Adrenal gland (tissue), 12 donors: ENCODE results near the gene BOLA3. TPM values are rescaled to one million over a fixed set of nuclear protein-coding genes. Genes with fewer than 3 reads are reported as not detected.

Experiments
- DNase-seq, 7 donors: peaks; one replicate each; pipeline ENCODE4 v3.0.0-alpha.2; 2019 to 2020
- H3K27ac ChIP-seq, 5 donors: fragments of 200-600 bp; sonication (generic) in 4 of 5; 1 replicate in 3 of 5; 2 replicates in 2 of 5; pipeline versions ENCODE4 v1.5.1 to v1.8.0; 2016 to 2020; ENCODE audit warnings: mild to moderate bottlenecking in 1 of 5
- H3K27me3 ChIP-seq: fragments of 200-600 bp; 2 replicates; pipeline ENCODE4 v1.8.0; 2021
- H3K36me3 ChIP-seq, 2 donors: fragments of 200-600 bp; replicated peaks in 1 of 2; 1 replicate in 1 of 2; 2 replicates in 1 of 2; pipeline versions ENCODE4 v1.5.1 to v1.8.0; 2018 to 2022
- H3K4me1 ChIP-seq, 2 donors: fragments of 200-600 bp; replicated peaks in 1 of 2; 1 replicate in 1 of 2; 2 replicates in 1 of 2; pipeline versions ENCODE4 v1.5.1 to v1.8.0; 2018 to 2021
- H3K4me3 ChIP-seq, 4 donors: fragments of 200-600 bp; sonication (generic) in 3 of 4; one replicate each; pipeline ENCODE4 v1.5.1; 2016 to 2018
- H3K9me3 ChIP-seq, 3 donors: fragments of 200-600 bp; sonication (generic) in 1 of 3; replicated peaks in 1 of 3; 1 replicate in 2 of 3; 2 replicates in 1 of 3; pipeline versions ENCODE4 v1.5.1 to v1.8.0; 2016 to 2021
- CTCF ChIP-seq, 6 experiments: fragments of 450-650 bp in 4 of 6; fragments of 200-600 bp in 2 of 6; sonication (generic) in 1 of 6; IDR thresholded peaks; 1 replicate in 5 of 6; 2 replicates in 1 of 6; pipeline versions ENCODE4 v1.5.1 to v1.8.0; 2016 to 2021; ENCODE audit warnings: antibody characterized with exemption in 6 of 6, mild to moderate bottlenecking in 2 of 6, moderate library complexity in 1 of 6
- POLR2A ChIP-seq, 2 donors: fragments of 450-650 bp; IDR thresholded peaks; one replicate each; pipeline ENCODE4 v1.6.1; 2017; ENCODE audit warnings: antibody characterized with exemption in 2 of 2, mild to moderate bottlenecking in 2 of 2, moderate library complexity in 1 of 2
- WGBS, 4 donors: extraction: QIAGEN DNeasy Blood & Tissue Kit in 2 of 4; methylation state at CpG; one replicate each; pipeline versions ENCODE4 v1.1.5 to v1.1.7; 2013 to 2017; 5-methylcytosine and 5-hydroxymethylcytosine counted together
- intact Hi-C, 2 donors: fragments of 100-400 bp; cut with DNase I; formaldehyde crosslinking; loops; one replicate each; pipeline versions ENCODE4 v1.14.1 to v1.15.0; 2022 to 2023
- polyA plus RNA-seq, 3 donors: library from polyadenylated mRNA; stranded (reverse); fragments of 200-250 nt in 2 of 3; fragments of 350-450 nt in 1 of 3; fragmentation: Illumina TruSeq in 1 of 3; extraction: RNeasy Lipid Tissue Mini Kit (QIAGEN cat#74804) in 1 of 3; gene quantifications; one replicate each; pipeline ENCODE4 v1.2.3, GENCODE V29; 2013 to 2014
- total RNA-seq, 9 donors: library from RNA; depleted of rRNA in 4 of 9; stranded (reverse); fragments of >200 nt in 4 of 9; fragments of 120-200 nt in 1 of 9; fragmentation: NEBNext Ultra II Directional in 1 of 9; extraction: Animal tissue kit (Norgen Biotek cat#: 25700) in 1 of 9; gene quantifications; one replicate each; pipeline versions ENCODE4 v1.1.0 to v1.2.4, GENCODE V29; 2013 to 2023
- donor health status: healthy with polysubstance abuse.
- donor health status: Bipolar disorder and iron deficiency.
- donor health status: DM: yes; HTN: yes; CAD: no.
- donor health status: DM: no; HTN: no; CAD: no.
- donor health status: DM: no; HTN: no; CAD: no.
- donor health status: DM: yes; HTN: yes; CAD: no.

Gene BOLA3
- total and polyA plus RNA-seq, 12 donors: 17.1 to 84.5 (median 48.2) TPM

GRCh38 chr2:74146929-74147726 is 584 bp downstream of the BOLA3 start:
- intact Hi-C loops: loop anchor here in 1 of 2 donors (10.0 kb wide), 1 partner anchor 322 kb away; the partner anchor contains the start of gene STAMBP
- H3K4me3 ChIP-seq: peak overlapping the region in 3 of 4 donors; percentile 44 to 80 (median 47)
- 4 to 6% (median 5%) methylated on average over 28 to 29 of the region's 29 CpGs for WGBS, 4 donors
- H3K4me1 ChIP-seq: peaks cover 3 to 19% of the 10 kb centered on the region in 2 donors
- no peaks in the 10 kb centered on the region for H3K9me3 ChIP-seq
- peak overlapping the region in 4 of 5 donors; percentile 27 to 77 (median 57) for H3K27ac ChIP-seq
- H3K27me3 ChIP-seq: no peaks in the 10 kb centered on the region
- TF ChIP-seq POLR2A (IDR thresholded peaks at IDR 0.05) (no peak), CTCF (IDR thresholded peaks at IDR 0.05) (no peak)
- peaks cover 0 to 11% of the 10 kb centered on the region in 2 donors for H3K36me3 ChIP-seq
- peak; percentile 49 to 68 (median 59) for DNase-seq

GRCh38 chr2:74142340-74142739 is 5.4 kb downstream of the BOLA3 start:
- TF ChIP-seq POLR2A (IDR thresholded peaks at IDR 0.05) (no peak), CTCF (IDR thresholded peaks at IDR 0.05) (no peak)
- no peaks in the 10 kb centered on the region for H3K27me3 ChIP-seq
- 87 to 92% (median 89%) methylated on average over 6 of the region's 6 CpGs for WGBS, 4 donors
- peaks cover 3 to 11% of the 10 kb centered on the region in 2 donors for H3K4me1 ChIP-seq
- intact Hi-C loops: loop anchor here in 1 of 2 donors (10.0 kb wide), 1 partner anchor 318 kb away; the partner anchor contains the start of gene STAMBP
- no peak overlapping the region for H3K4me3 ChIP-seq
- no peaks in the 10 kb centered on the region for H3K9me3 ChIP-seq
- peak in 1 of 7 donors; percentile 18 for DNase-seq
- H3K27ac ChIP-seq: no peak overlapping the region
- peaks cover 0 to 8% of the 10 kb centered on the region in 2 donors for H3K36me3 ChIP-seq

- peak in 1 of 7 donors; percentile 23 for DNase-seq
- Histone ChIP-seq H3K27me3 (no peaks in the 10 kb centered on the region), H3K4me3 (no peak overlapping the region), H3K27ac (no peak overlapping the region), H3K4me1 (no peaks in the 10 kb centered on the region), H3K9me3 (no peaks in the 10 kb centered on the region), H3K36me3 (peaks cover 0 to 13% of the 10 kb centered on the region in 2 donors)
- TF ChIP-seq CTCF (IDR thresholded peaks at IDR 0.05) (no peak), POLR2A (IDR thresholded peaks at IDR 0.05) (no peak)
- intact Hi-C loops: no loop called here
- 90 to 95% (median 93%) methylated on average over 11 to 19 of the region's 19 CpGs for WGBS, 4 donors
These were observed 8.9 kb downstream of the BOLA3 start for GRCh38 chr2:74138600-74139323.
